GM19455 (cell line): ENCODE results near the gene GALNT9.
"Not testable (repeated sequence)": the region's sequence is repeated elsewhere in the genome, so short reads cannot be mapped to it uniquely, and the experiment has no call there.

Experiments
- ATAC-seq: cut with Tn5 transposase; IDR thresholded peaks from one replicate; pipeline ENCODE4 v1.9.1; 2021; ENCODE audit not compliant: unreplicated experiment

The GALNT9 gene

DNA sequence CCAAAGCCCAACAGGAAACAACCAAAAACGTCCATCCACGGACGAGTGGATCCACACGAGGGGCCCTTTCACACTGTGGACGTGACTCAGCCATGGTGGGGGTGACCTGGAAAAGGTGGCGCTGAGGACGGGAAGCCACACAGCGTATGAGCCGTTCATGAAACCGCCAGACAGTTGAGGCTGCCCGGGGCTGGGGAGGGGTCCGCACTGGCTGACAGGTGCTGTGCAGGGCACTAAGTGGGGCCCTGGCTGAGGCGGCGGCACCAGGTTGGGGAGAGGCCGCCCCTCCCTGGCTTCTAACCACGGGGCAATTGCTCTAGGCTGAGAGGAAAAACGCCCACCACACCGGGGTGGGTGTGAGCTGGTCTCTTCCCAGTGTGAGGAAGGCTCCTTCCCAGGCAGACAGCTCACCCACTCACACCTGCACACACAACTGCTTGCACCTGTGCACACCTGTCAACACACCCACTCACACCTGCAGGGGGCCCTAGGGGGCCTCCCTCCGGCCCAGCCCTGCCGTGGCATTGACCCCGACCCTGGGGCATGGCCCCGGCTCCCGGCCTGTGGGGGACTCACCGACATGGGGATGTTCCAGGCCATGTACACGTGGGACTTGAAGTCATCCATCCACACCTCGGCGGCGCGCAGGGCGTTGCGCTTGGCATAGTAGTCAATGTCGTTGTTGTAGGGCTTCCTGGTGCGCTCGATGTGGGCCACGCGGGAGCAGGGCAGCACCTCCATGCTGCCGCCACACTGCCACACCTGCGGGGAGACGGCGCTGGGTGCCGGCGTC lies 126.3 kb downstream of the GALNT9 start:
- ATAC-seq = no peak

DNA sequence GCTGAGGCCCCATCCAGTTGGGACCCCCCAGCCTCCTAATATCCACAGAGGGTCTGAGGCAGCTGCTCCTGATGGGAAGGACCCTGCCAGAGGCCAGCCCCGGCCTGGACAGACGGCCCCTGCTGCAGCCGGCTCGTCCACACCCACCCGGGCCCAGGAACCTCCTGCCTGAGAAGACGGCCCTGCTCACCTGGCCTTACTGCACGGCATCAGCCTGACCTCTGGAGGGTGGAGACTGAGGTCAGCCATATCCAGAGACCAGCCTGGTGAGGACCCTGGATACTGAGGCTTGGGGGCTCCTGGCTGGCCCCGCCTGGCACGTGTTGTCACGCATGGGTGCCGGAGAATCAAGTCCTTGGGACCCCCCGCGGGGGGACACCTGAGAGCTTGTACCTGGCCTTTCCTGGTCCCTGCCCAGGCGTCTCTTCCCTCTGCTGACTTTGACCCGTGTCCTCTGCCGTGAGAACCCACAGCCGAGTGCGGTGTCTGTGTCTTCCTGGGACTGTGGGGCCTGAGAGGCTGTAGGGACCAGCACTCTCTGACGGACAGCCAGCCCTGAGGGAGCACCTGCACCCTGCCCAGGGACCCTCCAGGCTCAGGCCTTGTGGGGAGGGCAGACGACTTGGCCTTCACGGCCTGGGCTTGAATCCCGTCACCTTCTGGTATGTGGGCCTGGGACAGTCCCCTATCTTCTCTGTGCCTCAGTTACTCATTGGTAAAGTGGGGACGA lies 127.8 kb downstream of the GALNT9 start:
- ATAC-seq = no peak

DNA sequence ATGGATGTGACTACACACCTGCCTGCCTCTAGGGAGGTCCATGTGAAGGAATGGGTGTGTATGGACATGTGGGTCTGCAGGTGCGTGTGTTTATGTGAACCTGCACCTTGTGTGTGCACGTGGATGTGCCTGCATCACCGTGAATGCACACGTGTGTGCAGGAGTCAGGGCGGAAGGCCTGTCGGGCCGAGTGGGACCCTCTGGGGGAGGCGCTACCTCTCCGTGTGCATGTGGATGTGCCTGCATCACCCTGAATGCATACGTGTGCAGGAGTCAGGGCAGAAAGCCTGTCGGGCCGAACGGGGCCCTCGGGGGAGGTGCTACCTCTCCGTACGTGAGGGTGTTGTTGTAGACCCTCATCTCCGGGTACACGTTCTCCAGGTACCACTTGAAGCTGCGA lies 128.6 kb downstream of the GALNT9 start:
- no peak for ATAC-seq

DNA sequence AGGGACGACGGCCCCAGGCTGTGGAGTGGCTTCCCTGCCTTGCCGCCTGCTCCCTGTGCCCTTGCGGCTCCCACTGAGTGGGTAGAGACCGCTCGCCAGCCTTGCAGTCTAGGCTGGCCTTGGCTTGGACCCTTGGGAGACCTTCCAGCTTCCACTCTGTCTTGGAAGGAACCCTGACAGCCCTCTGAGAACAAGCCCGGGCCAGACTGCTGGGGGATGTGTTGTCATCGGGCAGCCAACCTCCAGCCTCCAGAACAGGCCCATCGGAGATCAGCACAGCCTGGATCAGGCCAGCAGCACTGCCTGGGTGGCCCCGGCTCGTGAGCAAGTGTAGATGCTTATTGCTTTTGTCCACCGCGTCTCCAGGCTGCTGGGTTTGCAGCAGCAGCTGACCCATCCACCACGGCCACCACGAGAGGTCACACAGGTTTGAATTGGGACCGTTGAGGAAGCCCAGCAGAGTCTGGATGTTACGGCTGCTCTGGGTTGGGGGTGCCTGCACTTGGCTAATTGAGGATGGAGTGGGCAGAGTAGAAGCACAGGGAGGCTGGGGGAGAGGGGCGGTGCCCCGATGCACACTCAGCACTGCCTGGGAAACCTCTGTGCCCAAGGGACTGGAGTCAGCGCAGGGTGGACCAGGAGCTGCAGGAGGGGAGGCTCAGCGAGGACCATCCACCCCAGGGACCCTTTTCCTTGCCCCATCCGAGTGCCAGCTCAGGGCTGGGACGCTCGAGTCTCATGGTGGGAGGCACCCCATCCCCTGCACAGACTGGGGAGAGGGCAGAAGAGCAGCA lies 129.7 kb downstream of the GALNT9 start:
- ATAC-seq = no peak

DNA sequence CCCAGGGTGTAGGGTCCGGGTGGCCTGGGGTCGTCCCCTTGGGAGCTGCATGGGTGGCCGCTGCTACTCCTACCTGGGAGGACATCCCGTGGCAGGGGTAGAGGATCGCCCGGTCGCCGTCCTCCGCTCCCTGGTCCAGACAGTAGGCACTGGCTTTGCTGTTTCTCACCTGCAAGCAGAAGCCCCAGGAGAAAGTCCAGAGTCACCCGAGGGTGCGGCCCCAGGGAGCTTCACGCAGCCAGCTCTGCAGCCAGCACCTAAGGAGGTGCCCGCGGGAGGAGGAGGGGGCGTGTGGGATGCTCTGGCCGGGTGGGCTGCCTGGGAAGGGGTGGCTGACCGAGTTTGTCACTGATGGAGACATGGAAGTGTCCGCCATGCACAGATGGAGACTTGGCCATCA lies 130.3 kb downstream of the GALNT9 start:
- no peak for ATAC-seq

DNA sequence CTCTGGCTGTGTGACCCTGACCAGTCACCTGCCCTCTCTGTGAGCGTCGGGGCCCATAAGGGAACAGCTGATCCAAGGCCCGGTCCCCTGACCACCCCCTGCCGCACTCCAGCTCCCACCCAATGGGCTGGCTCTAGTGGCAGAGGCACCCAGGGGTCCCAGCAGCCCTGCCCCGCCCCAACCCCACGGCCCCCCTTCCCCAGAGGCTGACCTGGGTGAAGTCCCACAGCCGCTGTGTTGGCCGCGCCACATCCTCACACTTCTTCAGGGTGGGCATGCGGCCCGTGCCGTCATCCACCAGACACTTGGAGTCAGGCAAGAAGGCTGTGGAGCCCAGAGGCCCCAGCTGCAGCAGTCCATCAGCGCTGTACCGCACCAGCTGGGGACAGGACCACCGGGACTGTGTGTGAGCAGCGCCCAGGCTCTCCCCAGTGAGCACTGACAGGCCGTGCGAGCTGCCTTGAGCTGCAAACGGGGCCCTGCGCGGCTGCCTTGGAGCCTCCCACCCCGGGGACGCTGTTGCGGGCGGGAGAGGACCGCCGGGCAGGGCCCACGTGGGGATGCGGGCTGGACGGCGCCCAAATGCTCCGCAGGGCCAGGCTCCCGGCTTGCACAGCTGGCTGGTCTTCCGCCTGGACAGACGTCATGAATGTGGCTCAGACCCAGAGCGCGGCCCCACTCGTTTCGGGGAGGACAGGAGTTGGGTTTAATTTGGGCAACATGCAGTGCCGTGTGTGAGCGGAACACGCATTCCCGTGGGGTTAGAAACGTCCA lies 131.6 kb downstream of the GALNT9 start:
- no peak for ATAC-seq

DNA sequence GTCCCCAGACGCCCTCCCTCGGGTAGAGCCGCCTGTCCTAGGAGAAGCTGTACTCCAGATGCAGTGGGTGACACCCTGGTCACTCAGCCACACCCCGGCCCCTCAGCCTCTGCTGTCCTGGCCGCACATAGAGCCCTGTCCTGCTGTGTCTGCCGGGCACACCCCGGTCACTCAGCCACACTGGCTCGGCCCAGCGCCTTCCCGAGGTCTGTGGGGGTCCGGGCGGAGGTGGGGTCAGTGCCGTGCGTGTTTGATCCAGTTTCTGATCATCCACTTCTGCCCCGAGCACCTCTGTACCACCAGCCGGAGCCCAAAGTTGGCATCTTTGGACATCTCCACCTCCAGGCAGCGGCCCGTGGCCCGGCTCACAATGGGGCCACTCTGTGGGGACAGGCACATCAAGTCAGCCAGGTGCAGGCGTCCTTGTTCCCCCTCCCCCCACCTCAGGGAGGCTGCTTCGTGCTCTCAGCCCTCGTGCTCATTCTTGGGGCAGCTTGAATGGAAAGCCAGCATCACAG lies 132.5 kb downstream of the GALNT9 start:
- ATAC-seq = no peak

DNA sequence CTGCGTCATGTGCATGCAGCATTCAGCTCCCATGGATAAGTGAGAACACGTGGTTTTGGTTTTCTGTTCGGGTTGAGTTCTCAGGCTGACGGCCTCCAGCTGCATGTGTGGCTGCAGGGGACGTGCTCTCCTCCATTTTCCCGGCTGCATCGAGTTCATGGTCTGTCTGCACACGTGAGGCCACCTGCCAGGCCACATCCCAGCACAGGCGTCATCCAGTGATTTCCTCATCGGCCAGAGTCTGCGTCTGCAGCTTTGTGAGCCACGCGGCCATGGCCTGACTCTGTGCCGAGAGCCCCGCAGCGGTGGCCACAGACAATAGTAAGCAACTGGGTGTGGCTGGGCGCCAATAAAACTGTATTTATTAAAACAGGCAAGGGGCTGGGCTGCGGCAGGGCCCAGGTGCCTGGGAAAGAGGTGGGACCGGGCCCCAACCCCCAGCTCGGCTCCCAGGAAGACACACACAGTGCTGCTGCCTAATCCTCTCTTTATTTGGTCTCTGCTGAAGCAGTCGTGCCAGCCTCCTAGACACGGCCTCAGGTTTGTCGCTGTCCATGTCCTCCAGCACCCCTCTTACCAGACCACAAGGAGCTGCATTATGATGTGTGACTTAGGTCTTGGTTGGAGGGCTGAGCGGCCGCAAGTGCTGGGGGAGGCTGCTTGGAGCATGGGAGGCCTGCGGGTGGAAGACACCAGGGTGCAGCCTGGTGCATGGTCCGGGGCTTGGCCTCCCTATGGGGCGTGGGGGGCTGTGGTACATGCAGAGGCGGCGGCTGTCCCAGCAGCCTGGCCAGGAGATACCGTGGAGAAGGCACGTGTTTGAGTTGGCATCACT lies 133.1 kb downstream of the GALNT9 start:
- no peak for ATAC-seq

DNA sequence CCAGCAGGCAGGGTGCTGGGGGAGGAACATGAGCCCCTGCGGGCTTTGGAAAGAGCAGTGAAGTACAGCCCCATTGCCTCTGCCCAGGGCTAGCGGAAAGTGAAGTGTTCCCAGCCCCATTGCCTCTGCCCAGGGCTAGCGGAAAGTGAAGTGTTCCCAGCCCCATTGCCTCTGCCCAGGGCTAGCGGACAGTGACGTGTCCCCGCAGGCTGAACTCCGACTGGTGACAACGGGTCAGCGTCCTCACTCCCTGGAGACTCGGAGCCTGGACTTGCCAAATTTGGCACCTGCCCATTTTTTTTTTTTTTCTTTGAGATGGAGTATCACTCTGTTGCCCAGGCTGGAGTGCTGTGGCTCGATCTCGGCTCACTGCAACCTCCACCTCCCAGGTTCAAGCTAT lies 134.1 kb downstream of the GALNT9 start:
- not testable (repeated sequence) for ATAC-seq

DNA sequence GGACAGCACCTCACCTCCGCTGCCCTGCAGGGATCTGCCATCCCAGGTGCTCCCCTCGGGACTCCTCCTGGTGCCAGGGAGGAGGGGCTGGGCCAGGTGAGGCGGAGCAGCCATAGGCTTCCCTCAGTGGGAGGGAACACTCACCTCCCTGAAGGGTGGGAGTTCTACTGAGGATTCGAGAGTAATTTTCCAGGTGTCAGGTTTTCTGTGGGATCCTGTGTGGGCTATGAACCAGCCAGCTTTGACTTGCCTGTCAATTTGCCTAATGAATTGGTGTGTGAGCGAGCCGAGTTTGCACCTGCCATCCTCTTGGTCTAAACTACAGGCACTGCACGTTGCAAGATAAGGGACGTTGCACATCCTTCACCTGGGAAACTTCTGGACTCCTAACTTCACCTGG lies 134.8 kb downstream of the GALNT9 start:
- no peak for ATAC-seq

DNA sequence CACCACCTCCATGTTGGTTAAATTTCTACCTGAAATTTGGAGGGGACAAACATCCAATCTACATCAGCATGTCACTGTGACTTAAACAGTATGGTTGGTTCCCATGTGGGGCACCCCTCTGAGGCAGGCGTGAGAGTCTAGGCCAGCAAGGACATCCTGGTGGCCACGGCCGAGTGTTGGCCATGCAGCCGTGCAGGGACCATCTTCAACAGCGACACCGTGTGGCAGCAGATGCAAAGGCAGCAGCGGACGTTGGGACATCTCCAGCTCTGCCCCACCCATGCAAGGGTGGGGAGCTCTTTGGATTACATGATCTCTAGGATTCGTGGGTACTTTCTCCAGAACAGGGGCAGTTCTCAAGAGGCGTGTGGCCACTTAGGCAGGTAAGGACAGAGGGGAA lies 135.3 kb downstream of the GALNT9 start:
- no peak for ATAC-seq

DNA sequence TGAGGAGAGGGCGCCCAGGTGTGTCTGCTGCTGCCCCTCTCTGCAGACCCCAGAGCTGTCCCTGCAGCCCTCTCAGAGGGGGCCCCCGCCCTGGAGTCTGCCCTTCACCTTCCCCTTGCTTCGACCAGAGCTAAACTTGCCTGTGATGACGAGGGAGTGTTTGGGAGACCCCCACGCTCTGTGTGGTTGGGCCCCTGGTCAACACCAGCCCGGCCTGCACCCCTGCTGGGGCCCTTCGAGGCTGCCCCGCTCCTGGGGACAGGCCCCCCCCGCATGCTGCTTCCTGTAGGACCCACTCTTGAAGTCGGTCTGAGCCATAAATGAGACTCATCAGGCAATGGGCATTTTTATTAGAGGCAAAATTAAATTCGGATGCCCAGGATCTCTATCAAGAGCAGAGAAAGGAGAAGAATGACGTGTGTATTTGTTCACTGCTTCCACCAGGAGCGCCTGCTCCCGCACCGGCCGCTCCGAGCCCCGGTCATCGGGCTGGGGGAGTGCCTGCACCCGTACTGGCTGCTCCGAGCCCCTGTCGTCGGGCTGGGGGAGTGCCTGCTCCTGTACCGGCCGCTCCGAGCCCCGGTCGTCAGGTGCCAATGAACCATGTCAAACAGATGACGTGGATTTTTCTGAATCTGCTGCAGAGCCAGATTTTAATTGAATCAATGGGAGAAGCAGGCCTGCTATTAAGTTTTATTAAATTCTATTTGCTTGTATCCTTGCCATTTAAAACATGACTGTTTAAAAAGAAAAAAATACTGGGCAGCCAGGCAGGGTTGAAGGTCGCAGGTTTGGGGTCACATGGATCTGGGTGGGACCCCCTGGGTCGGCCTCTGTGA lies 137.5 kb downstream of the GALNT9 start:
- ATAC-seq = no peak

DNA sequence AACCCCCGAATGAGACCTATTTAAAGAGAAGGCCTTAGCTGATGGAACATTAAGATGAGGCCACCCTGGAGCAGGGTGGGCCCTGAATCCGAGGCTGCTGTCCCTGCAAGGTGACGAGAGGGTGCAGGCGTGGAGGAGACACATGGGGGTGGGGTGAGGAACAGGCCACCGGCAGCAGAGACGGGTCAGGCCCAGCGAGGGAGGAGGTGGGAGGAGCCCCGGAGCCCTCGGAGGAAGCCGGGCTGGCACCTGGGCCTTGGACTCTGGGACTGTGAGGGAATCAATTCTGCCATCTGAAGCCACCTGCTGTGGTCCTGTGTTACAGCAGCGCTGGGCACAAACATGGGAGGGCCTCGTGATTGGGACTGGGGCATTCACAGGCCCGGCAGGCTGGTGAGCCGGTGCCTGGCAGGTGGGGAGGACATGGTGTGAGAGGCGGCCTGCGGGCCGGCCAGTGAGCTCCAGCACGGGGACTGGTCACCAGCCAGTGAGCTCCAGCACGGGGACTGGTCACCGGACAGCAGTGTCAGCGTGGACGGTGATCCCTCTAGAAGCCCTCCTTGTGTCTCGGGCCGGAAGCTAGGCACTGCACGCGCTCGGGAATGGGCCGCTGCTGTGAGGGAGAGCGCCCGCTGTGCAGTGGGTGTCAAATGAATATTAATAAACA lies 138.4 kb downstream of the GALNT9 start:
- ATAC-seq = no peak

DNA sequence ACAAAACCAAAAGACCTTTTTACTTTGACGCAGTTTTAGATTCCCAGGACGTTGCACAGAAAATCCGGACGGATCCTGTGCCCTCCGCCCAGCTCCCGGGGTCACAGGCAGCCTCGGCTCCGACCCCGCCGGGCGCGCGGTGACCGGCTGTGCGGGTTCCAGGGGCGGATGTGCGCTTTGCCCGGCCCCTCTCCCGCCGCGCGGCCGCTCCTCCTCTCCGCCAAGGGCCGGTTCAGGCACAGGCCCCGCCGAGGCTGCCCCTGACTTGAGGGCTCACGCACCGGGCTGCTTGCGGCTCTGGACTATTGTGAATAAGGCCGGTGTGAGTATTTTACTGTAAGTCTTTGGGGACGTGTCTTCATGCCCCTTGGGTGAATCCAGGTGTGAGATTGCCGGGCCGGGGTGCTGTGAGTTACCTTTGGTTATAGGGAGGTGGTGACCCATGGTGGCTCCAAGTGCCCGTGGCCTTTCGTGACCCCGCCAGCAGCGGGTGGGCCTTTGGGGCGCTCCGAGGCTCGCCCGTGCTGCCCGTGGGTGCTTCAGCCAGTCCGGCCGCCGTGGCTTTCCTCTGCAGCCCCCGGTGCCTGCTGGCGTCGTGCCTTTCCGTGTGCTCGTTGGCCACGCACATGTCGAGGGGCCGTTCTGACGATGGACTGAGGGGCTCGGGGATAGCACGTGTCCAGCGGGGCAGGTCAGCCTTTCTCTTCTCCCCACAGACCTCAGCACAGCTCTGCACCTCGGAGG lies 139.2 kb downstream of the GALNT9 start:
- peak; percentile 25 for ATAC-seq

DNA sequence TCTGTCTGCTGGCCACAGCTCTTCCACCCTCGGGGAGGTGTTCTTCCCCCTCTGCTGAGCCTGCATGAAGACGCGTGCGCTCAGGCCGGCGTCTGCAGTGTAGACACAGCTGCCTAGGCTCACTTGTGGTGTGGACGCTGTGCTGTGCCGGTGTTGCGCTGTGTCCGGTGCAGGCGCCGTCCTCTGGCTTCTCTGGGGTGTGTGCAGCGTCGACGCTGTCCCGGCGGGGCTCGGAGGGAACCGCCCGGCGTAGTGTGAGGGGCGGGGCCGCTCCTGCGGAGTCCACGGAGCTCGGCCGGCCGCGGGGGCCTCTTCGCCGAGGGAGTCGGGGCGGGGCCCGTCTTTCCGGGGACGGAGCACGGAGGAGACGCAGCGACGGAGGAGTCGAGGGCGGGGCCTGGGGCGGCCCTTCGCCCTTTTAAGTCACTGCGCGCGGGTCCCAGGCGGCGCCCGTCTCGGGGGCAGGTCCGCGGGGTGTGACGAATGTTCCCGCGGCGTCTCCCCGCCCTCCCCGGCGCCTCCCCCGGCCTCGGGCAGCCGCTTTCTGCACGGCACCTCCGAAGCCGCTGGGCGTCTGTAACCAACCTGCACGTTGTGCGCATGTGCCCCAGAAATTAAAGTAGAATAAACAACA lies 139.9 kb downstream of the GALNT9 start:
- ATAC-seq = peak; percentile 89

DNA sequence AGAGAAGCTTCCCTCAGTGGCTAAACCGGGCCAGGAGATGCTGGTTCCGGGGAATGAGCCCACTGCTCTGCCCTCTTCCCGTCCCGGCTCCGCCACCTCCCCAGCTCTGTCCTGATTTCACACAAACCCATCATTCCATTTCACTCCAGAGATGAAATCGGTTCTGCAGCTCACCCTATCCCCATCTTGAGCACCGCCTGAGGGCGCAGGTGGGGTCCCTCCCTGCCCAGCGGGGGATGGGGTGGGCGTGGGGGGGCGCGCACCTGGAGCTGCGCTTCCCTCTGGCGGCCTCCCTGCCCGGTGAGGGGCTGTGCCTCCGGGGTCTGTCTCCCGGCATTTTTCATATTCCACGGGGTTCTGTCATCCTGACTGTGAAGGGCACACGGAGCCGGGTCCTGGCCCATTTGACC lies 140.5 kb downstream of the GALNT9 start:
- no peak for ATAC-seq

DNA sequence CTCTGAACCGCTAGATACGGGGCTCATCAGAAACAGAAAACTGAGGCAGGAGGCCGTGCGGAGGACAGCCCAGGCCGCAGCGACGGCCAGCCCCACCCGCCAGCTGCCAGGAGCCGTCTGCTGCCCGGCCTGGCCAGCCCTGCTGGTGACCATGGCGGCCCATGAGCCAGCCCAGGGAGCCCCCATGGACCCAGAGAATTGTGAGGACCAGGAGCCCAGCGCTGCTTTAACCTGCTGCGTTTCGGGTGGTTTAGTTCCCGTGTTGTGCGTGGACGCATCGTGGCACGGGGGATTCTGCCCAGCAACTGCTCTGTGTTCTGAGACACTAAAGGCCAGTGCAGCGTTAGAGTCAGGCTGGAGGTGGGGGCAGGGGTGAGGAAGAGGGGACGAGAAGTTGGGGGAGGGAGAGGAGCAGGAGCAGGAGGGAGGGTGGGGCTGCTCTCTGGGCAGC lies 140.9 kb downstream of the GALNT9 start:
- ATAC-seq = no peak
